NCI-H1417 (cell line): ENCODE data around the gene SPSB1.

Experiments used
- DNase-seq, 3 experiments: peaks; one replicate each; lab custom pipeline; 2025; lab: John Stamatoyannopoulos, UW

The SPSB1 gene

DNA sequence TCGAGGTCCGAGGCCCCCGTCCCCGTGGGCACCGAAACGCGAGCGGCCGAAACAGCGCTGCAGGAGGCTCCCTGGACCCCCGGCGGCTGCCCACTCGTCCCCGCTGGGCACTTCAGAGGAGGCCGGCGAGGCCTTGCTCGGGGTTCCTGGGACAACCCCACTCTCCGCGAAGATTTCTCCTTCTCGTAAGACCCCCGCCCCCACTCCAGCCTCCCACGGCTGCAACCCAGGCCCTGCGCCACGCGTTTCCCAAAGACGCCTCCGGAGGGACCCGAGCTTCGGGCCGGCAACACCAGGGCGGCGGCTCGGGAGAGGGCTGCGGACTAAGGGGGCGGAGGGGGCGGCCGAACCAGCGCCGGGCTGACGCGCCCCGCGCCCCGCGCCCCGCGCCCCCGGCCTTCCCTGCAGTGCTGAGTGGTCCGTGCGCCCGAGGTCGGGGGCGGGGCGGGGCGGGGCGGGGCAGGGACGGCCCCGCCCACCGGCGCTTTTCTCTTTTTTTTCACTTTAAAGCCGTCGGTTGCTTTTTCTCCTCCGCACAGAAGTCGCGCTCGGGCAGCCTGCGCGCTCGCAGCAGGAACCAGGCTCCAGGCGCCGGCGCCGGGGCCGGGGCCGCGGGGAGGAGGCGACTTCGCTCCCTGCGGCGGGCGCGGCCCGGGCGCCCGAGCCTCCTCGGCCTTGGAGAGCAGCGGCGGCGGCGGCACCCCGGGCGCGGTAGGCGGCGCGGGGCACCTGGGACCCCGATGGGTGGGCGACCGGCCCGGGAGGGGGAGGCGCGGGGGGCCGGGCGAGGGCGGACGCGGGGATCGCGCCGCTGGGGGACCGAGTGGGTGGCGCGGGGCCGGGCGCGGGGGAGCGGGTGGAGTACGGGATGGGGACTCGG is at the start of gene SPSB1:
Gene SPSB1, plus strand, starts transcription at position 534 of the 880 bp plus-strand sequence. CDS start 62,998 bp downstream, outside the sequence.
- DNase-seq = peak; percentile 70 to 76 (median 70)

- no peak for DNase-seq
These were observed 49.5 kb upstream of the SPSB1 start for GRCh38 chr1:9243066-9243739.

GRCh38 chr1:9244501-9245229 is 48.0 kb upstream of the SPSB1 start:
- no peak for DNase-seq

DNA sequence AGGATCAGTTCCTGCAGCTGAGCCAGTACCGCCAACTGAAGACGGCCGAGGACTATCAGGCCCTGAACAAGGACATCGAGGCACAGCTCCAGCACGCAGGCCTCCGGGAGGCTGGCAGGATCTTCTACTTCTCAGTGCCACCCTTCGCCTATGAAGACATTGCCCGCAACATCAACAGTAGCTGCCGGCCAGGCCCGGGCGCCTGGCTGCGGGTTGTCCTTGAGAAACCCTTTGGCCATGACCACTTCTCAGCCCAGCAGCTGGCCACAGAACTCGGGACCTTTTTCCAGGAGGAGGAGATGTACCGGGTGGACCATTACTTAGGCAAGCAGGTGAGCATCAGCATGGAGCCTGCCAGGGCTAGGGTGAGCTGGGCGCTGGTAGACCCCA is 47.5 kb upstream of the SPSB1 start:
- DNase-seq = no peak

- no peak for DNase-seq
These were observed 47.0 kb upstream of the SPSB1 start for GRCh38 chr1:9245661-9246060.

DNA sequence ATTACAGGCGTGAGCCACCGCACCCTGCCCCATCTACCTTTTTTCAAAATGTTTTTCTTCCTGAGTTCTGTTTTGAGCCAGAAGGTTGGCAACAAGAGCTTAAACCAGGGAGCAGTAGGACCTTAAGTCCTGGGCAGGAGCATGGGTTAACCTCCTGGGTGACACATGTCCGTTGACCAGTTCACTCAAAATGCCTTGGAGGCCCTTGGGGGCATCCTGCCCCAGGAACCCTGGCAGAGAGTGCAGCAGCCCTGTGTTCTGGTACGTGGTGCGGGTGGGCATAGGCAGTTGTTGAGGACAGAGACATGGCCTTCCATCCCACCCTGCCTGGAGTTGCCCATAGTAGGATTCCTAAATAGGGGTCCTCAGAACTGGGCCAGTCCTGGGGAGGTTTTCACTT is 46.5 kb upstream of the SPSB1 start:
- no peak for DNase-seq

DNA sequence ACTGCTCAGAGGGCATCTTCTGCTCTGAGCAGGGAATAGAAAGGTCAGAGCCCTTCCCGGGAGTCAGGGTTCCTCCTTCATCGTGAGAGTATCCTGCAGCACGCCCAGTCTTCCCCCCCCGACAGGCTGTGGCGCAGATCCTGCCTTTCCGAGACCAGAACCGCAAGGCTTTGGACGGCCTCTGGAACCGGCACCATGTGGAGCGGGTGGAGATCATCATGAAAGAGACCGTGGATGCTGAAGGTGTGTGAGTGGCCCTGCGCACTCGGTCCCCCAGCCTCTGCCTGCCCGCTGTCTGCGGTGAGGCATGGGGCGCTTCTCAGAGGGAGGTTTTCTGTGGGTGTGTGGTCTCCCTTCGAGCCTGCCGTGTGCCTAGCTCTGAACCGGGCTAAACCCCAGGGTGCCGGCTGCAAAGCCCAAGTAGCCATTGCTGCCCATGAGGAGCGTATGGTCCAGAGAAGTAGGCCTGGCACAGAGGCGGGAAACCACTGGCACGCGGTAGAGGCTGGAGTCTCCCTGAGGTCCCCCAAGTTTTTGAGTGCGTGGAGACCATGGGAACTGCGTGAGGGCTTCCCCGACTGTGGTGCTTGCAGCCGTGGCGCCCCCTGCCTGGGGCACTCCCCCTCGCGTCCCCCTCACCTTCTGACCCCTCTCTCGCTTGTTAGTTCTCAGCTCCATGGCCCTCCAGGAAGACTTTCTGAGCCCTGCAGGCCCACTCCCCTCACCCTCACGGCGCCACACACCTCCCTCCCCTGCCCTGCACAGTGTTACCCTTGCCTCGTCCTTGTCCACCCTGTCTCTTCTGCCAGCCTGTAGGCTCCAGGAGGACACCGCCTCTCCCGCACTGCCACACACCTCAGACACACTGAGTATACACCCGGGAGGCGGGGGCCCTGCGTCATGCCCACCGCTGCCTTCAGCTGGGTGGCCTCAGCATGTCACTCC is 45.6 kb upstream of the SPSB1 start:
- DNase-seq = no peak

GRCh38 chr1:9247894-9248293 is 44.8 kb upstream of the SPSB1 start:
- no peak for DNase-seq

- no peak for DNase-seq
These were observed 44.1 kb upstream of the SPSB1 start for GRCh38 chr1:9248341-9249262.

DNA sequence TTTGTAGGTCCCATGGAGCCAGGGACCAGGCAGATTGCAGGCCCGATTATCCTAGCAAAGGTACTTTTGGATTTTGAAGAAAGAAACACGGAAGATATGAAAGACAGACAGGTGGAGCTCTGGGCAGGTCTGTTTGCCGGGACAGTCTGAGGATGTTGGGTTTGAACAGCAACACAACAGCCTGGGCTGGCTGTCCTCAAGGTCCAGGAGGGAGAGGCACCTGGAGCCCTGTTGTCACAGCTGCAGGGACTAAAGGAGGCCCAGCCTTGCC is 43.5 kb upstream of the SPSB1 start:
- no peak for DNase-seq

- DNase-seq = no peak
These were observed 42.9 kb upstream of the SPSB1 start for GRCh38 chr1:9249534-9250410.

- DNase-seq = peak in 1 of 3 experiments; percentile 46
These were observed 42.0 kb upstream of the SPSB1 start for GRCh38 chr1:9250411-9251381.

- no peak for DNase-seq
These were observed 41.2 kb upstream of the SPSB1 start for GRCh38 chr1:9251501-9251900.

GRCh38 chr1:9253004-9253403 is 39.7 kb upstream of the SPSB1 start:
- peak in 2 of 3 experiments; percentile 19 to 59 for DNase-seq

- DNase-seq = no peak
These were observed 39.1 kb upstream of the SPSB1 start for GRCh38 chr1:9253453-9254105.

DNA sequence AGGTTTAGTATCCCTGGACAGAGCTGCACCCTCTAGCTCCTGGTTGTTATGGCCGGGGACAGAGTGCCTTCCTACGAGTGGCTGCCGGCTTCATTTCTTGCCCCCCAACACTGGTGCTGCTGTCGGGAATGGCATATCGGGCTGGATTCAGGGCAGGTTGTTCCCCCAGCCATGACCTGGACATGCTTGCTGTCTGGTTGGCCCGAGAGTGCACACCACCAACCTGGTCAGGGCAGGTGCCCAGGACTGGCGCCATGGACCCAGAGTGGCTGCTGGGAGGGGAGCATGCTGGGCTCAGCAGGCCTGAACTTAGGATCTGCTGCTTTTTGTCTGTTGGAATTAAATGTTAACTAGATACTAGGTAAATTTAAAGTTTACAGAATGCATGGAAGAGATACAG is 36.4 kb upstream of the SPSB1 start:
- DNase-seq = no peak

- DNase-seq = no peak
These were observed 34.8 kb upstream of the SPSB1 start for GRCh38 chr1:9257851-9258250.

- DNase-seq = no peak
These were observed 34.1 kb upstream of the SPSB1 start for GRCh38 chr1:9258629-9259028.
